HepG2 (cell line): ENCODE results near the gene DTYMK. TPM values are rescaled to one million over a fixed set of nuclear protein-coding genes. Genes with fewer than 3 reads are reported as not detected.

Experiments
- CERS6 ChIP-seq: sonication (generic); formaldehyde crosslinking; IDR thresholded peaks from 2 replicates; pipeline ENCODE4 v1.5.0; 2020; ENCODE audit warnings: missing genetic modification reagents
- FOXK2 ChIP-seq: fragments of 450-650 bp; IDR thresholded peaks from 2 replicates; pipeline ENCODE4 v1.6.1; 2016
- HDAC2 ChIP-seq: sonication (generic); formaldehyde crosslinking; IDR thresholded peaks from 2 replicates; pipeline ENCODE4 v1.4.0; 2020; ENCODE audit warnings: missing genetic modification reagents
- HOXA3 ChIP-seq: sonication (generic); formaldehyde crosslinking; IDR thresholded peaks from 2 replicates; pipeline ENCODE4 v1.5.0; 2020; ENCODE audit warnings: missing genetic modification reagents
- JDP2 ChIP-seq: sonication (generic); formaldehyde crosslinking; IDR thresholded peaks from 2 replicates; pipeline ENCODE4 v1.8.1; 2022; ENCODE audit warnings: missing genetic modification reagents, borderline replicate concordance
- KDM3A ChIP-seq: IDR thresholded peaks from 2 replicates; pipeline ENCODE4 v1.6.1; 2018; ENCODE audit warnings: low read depth, missing compliant biosample characterization
- MED13 ChIP-seq: sonication (generic); formaldehyde crosslinking; IDR thresholded peaks from 2 replicates; pipeline ENCODE4 v1.5.0; 2020; ENCODE audit warnings: missing genetic modification reagents
- MTA3 ChIP-seq: sonication (generic); formaldehyde crosslinking; IDR thresholded peaks from 2 replicates; pipeline ENCODE4 v1.4.0; 2020; ENCODE audit warnings: missing genetic modification reagents
- NR2F6 ChIP-seq, 2 experiments: IDR thresholded peaks; 2 replicates each; pipeline ENCODE4 v1.6.1; 2016; ENCODE audit warnings: antibody characterized with exemption in 1 of 2, mild to moderate bottlenecking in 1 of 2
- PHF5A ChIP-seq: IDR thresholded peaks from one replicate; pipeline ENCODE4 v1.6.1; 2018; ENCODE audit warnings: low read depth, missing genetic modification reagents; ENCODE audit not compliant: unreplicated experiment
- PHF8 ChIP-seq: sonication (generic); formaldehyde crosslinking; IDR thresholded peaks from 2 replicates; pipeline ENCODE4 v1.5.0; 2020; ENCODE audit warnings: missing genetic modification reagents
- RBM22 ChIP-seq: fragments of 200-400 bp; formaldehyde crosslinking; optimal IDR thresholded peaks from 2 replicates; pipeline ENCODE3; 2017; ENCODE audit warnings: mild to moderate bottlenecking, low read length, moderate library complexity
- SALL1 ChIP-seq: sonication (generic); formaldehyde crosslinking; IDR thresholded peaks from 2 replicates; pipeline ENCODE4 v1.8.0; 2022; ENCODE audit warnings: mild to moderate bottlenecking, missing genetic modification reagents
- SNAPC5 ChIP-seq: sonication (generic); formaldehyde crosslinking; IDR thresholded peaks from 2 replicates; pipeline ENCODE4 v1.8.1; 2023; ENCODE audit warnings: mild to moderate bottlenecking, missing genetic modification reagents, borderline replicate concordance
- TEAD3 ChIP-seq: optimal IDR thresholded peaks from 2 replicates; pipeline ENCODE3; 2016; ENCODE audit warnings: borderline replicate concordance
- ZNF251 ChIP-seq: sonication (generic); formaldehyde crosslinking; IDR thresholded peaks from 2 replicates; pipeline ENCODE4 v1.9.0; 2021; ENCODE audit warnings: mild to moderate bottlenecking, missing genetic modification reagents
- ZNF816 ChIP-seq: sonication (generic); formaldehyde crosslinking; IDR thresholded peaks from 2 replicates; pipeline ENCODE4 v1.8.0; 2022; ENCODE audit warnings: missing genetic modification reagents, mild to moderate bottlenecking, borderline replicate concordance
- ZSCAN20 ChIP-seq: sonication (generic); formaldehyde crosslinking; IDR thresholded peaks from 2 replicates; pipeline ENCODE4 v1.4.0; 2020; ENCODE audit warnings: missing genetic modification reagents, mild to moderate bottlenecking, borderline replicate concordance
- polyA plus RNA-seq, 8 experiments: library from polyadenylated mRNA; depleted of rRNA in 3 of 8; stranded (reverse) in 7 of 8; unstranded in 1 of 8; fragments of >200 nt; fragmentation: Illumina TruSeq in 4 of 8; extraction: Trizol in 4 of 8; gene quantifications; 2 replicates each; pipeline versions ENCODE4 v1.2.1 to v1.2.3, GENCODE V29; 2011 to 2016; ENCODE audit warnings: low read depth in 4 of 8, missing spikeins in 1 of 8, mixed read lengths in 1 of 8; ENCODE audit not compliant: insufficient read depth in 1 of 8
- total RNA-seq, 5 experiments: library from RNA; depleted of rRNA; stranded (reverse); fragments of >200 nt; fragmentation: Illumina TruSeq; extraction: Trizol; gene quantifications; 2 replicates each; pipeline ENCODE4 v1.2.3, GENCODE V29; 2016; ENCODE audit warnings: low read depth in 1 of 5
- TF ChIP-seq, protein P1 (sequence below): sonication (generic); formaldehyde crosslinking; IDR thresholded peaks from 2 replicates; pipeline ENCODE4 v1.5.1; 2020; ENCODE audit warnings: missing genetic modification reagents, mild to moderate bottlenecking, borderline replicate concordance
- TF ChIP-seq, protein P2 (sequence below): fragments of 450-650 bp; IDR thresholded peaks from 2 replicates; pipeline ENCODE4 v1.6.1; 2016
- TF ChIP-seq, protein P3 (sequence below): sonication (generic); formaldehyde crosslinking; IDR thresholded peaks from 2 replicates; pipeline ENCODE4 v1.5.0; 2020; ENCODE audit warnings: mild to moderate bottlenecking, missing genetic modification reagents, moderate library complexity
- TF ChIP-seq, protein P4 (sequence below): sonication (generic); formaldehyde crosslinking; IDR thresholded peaks from 2 replicates; pipeline ENCODE4 v1.5.0; 2020; ENCODE audit warnings: missing genetic modification reagents
- TF ChIP-seq, protein P5 (sequence below): IDR thresholded peaks from 2 replicates; pipeline ENCODE4 v1.6.1; 2018; ENCODE audit warnings: missing genetic modification reagents, mild to moderate bottlenecking, missing compliant biosample characterization

Gene DTYMK
- total and polyA plus RNA-seq, 2 of the 13 experiments (the other 11 are each of a cell fraction or from before 2014, with no cell fraction given), result 57.5 to 134 TPM

DNA sequence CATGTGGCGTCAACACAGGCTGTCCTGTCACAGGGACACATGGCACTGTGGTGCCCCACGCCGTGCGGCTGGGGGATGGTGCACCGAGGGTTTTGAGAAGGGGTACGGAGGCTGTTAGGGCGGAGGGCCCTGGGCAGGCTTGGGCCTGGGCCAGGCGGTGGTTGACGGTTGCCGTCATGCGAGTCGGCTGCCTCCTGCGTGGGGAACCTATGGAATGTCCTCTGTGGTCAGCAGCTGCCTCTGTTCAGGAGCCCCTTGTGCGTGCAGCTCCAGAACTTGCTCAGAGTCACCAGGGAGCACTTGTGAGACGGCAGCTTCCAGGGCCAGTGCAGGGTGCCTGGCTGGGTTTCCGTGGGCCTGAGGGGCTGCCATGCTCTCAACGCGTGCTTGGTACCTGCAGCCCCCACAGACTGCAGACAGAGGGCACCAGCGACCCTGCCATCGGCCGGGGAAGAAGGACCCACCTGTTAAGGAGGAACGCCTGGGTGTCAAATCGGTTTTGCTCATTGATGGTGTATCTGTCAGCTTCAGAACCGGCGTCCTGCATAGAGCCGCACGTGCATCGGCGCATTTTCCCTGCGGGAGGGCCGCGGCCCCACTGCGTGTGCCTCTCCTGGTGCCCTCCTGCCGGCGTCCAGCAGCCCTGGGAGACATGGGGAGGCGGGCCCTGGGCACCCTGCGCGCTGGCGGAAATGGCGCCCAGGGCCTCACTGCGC is 37.8 kb upstream of the DTYMK start (continued):
- no peak for TF ChIP-seq ZNF816 (CRISPR knock-in tag)
- TF ChIP-seq MED13 (CRISPR knock-in tag), result no peak
- TF ChIP-seq SNAPC5, result no peak
- TF ChIP-seq, protein P1, sequence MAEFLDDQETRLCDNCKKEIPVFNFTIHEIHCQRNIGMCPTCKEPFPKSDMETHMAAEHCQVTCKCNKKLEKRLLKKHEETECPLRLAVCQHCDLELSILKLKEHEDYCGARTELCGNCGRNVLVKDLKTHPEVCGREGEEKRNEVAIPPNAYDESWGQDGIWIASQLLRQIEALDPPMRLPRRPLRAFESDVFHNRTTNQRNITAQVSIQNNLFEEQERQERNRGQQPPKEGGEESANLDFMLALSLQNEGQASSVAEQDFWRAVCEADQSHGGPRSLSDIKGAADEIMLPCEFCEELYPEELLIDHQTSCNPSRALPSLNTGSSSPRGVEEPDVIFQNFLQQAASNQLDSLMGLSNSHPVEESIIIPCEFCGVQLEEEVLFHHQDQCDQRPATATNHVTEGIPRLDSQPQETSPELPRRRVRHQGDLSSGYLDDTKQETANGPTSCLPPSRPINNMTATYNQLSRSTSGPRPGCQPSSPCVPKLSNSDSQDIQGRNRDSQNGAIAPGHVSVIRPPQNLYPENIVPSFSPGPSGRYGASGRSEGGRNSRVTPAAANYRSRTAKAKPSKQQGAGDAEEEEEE (CRISPR knock-in tag), result no peak
- TF ChIP-seq ZSCAN20 (CRISPR knock-in tag), result no peak
- TF ChIP-seq PHF8, result no peak
- TF ChIP-seq TEAD3 (CRISPR knock-in tag), result peak; percentile 16
- TF ChIP-seq NR2F6 (IDR thresholded peaks at IDR 0.05), result no peak
- TF ChIP-seq NR2F6 (CRISPR knock-in tag; IDR thresholded peaks at IDR 0.05), result no peak
- no peak for TF ChIP-seq ZNF251 (CRISPR knock-in tag)
- TF ChIP-seq FOXK2, result no peak
- TF ChIP-seq JDP2 (CRISPR knock-in tag), result no peak
- TF ChIP-seq, protein P2, sequence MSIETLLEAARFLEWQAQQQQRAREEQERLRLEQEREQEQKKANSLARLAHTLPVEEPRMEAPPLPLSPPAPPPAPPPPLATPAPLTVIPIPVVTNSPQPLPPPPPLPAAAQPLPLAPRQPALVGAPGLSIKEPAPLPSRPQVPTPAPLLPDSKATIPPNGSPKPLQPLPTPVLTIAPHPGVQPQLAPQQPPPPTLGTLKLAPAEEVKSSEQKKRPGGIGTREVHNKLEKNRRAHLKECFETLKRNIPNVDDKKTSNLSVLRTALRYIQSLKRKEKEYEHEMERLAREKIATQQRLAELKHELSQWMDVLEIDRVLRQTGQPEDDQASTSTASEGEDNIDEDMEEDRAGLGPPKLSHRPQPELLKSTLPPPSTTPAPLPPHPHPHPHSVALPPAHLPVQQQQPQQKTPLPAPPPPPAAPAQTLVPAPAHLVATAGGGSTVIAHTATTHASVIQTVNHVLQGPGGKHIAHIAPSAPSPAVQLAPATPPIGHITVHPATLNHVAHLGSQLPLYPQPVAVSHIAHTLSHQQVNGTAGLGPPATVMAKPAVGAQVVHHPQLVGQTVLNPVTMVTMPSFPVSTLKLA, result no peak
- TF ChIP-seq, protein P3, sequence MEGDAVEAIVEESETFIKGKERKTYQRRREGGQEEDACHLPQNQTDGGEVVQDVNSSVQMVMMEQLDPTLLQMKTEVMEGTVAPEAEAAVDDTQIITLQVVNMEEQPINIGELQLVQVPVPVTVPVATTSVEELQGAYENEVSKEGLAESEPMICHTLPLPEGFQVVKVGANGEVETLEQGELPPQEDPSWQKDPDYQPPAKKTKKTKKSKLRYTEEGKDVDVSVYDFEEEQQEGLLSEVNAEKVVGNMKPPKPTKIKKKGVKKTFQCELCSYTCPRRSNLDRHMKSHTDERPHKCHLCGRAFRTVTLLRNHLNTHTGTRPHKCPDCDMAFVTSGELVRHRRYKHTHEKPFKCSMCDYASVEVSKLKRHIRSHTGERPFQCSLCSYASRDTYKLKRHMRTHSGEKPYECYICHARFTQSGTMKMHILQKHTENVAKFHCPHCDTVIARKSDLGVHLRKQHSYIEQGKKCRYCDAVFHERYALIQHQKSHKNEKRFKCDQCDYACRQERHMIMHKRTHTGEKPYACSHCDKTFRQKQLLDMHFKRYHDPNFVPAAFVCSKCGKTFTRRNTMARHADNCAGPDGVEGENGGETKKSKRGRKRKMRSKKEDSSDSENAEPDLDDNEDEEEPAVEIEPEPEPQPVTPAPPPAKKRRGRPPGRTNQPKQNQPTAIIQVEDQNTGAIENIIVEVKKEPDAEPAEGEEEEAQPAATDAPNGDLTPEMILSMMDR (CRISPR knock-in tag), result peak; percentile 89
- TF ChIP-seq SALL1 (CRISPR knock-in tag), result peak; percentile 15; the same call in 1 of the 2 replicates
- no peak for TF ChIP-seq CERS6 (CRISPR knock-in tag)
- TF ChIP-seq PHF5A (CRISPR knock-in tag), result no peak
- no peak for TF ChIP-seq KDM3A (CRISPR knock-in tag)
- no peak for TF ChIP-seq MTA3 (CRISPR knock-in tag)
- TF ChIP-seq, protein P4, sequence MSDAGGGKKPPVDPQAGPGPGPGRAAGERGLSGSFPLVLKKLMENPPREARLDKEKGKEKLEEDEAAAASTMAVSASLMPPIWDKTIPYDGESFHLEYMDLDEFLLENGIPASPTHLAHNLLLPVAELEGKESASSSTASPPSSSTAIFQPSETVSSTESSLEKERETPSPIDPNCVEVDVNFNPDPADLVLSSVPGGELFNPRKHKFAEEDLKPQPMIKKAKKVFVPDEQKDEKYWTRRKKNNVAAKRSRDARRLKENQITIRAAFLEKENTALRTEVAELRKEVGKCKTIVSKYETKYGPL, result no peak
- TF ChIP-seq, protein P5, sequence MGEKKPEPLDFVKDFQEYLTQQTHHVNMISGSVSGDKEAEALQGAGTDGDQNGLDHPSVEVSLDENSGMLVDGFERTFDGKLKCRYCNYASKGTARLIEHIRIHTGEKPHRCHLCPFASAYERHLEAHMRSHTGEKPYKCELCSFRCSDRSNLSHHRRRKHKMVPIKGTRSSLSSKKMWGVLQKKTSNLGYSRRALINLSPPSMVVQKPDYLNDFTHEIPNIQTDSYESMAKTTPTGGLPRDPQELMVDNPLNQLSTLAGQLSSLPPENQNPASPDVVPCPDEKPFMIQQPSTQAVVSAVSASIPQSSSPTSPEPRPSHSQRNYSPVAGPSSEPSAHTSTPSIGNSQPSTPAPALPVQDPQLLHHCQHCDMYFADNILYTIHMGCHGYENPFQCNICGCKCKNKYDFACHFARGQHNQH, result no peak
- no peak for TF ChIP-seq RBM22
- 0 out of 2 replicates have a peak, but pooled peaks have one; percentile 25 for TF ChIP-seq HOXA3
- no peak for TF ChIP-seq HDAC2
